Vagina (tissue), 2 donors: ENCODE data around the gene CTSH.

Experiments
- POLR2AphosphoS5 ChIP-seq, 2 donors: sonication (generic); formaldehyde crosslinking; IDR thresholded peaks; one replicate each; pipeline ENCODE4 v1.9.0; 2017; ENCODE audit warnings: antibody characterized with exemption in 2 of 2, mild to moderate bottlenecking in 2 of 2, low read depth in 1 of 2; ENCODE audit not compliant: insufficient read depth in 1 of 2
- TF ChIP-seq, protein P1 (sequence below), 3 experiments: fragments of 450-650 bp in 2 of 3; fragments of 200-600 bp in 1 of 3; sonication (generic) in 1 of 3; IDR thresholded peaks; one replicate each; pipeline ENCODE4 v1.5.1; 2017 to 2019; ENCODE audit warnings: antibody characterized with exemption in 3 of 3, mild to moderate bottlenecking in 2 of 3, moderate library complexity in 2 of 3

DNA sequence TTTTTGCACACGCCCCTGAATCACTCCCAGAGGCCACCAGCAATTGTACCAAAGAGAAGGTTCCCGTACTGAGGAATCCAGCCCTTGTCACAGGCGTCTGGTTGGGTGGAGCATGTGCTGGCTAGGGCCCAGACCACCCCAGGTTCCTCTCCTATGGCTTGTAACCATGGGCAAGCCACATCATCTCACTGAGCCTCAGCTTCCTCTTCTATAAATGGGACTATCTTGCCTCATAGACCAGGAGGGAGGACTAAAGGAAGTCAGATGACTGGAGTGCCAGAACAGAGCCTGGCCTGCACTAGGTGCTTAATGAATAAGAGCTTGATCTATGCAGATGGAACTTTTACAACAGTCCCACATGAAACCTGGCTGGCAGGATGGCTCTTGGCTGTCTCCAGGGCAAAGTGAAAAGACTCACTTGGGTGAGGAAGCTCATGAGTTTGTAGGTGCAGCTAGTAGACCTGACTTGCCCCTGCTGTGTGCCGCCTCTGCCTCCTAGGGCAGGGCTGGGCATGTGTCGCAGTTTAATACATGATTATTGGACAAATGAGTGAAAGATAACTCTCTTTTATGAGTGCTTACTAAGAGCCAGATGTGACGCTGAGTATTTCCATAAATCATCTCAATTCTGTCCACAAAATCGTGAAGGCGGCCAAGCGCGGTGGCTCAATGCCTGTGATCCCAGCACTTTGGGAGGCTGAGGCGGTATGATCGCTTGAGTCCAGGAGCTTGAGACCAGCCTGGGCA is 29.3 kb downstream of the CTSH start:
- TF ChIP-seq, protein P1, sequence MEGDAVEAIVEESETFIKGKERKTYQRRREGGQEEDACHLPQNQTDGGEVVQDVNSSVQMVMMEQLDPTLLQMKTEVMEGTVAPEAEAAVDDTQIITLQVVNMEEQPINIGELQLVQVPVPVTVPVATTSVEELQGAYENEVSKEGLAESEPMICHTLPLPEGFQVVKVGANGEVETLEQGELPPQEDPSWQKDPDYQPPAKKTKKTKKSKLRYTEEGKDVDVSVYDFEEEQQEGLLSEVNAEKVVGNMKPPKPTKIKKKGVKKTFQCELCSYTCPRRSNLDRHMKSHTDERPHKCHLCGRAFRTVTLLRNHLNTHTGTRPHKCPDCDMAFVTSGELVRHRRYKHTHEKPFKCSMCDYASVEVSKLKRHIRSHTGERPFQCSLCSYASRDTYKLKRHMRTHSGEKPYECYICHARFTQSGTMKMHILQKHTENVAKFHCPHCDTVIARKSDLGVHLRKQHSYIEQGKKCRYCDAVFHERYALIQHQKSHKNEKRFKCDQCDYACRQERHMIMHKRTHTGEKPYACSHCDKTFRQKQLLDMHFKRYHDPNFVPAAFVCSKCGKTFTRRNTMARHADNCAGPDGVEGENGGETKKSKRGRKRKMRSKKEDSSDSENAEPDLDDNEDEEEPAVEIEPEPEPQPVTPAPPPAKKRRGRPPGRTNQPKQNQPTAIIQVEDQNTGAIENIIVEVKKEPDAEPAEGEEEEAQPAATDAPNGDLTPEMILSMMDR (IDR thresholded peaks at IDR 0.05) = no peak
- TF ChIP-seq POLR2AphosphoS5 (IDR thresholded peaks at IDR 0.05; ENCODE audit: insufficient read depth in 1 of 2, low read depth in 1 of 2) = peak; percentile 60 to 77
